HS-27A (cell line): ENCODE measurements around the gene TOMM22.
A peak's percentile ranks its signal among the peaks of the same experiment; 100 is the strongest.

Source experiments
- DNase-seq: peaks from one replicate; pipeline ENCODE4 v3.0.0-alpha.2; 2012; ENCODE audit warnings: low read depth, missing footprints

TOMM22 gene

DNA sequence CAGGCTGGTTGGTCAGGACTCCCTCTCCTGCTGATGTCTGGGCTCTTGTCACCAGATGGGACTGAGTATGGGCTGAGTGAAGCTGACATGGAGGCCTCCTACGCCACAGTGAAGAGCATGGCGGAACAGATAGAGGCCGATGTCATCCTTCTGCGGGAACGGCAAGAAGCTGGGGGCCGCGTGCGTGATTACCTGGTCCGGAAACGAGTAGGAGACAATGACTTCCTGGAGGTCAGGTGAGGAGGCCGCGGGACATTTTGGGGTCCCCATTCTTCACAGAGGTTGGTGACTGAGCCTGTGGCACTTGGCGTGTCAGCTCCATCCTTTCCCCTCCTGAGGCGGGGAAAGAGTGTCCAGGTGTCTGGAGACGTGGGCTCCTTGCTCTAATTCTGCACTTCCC lies 34.1 kb downstream of the TOMM22 start:
- no peak for DNase-seq

- DNase-seq, result no peak
These were observed 34.5 kb downstream of the TOMM22 start for GRCh38 chr22:38716271-38716670.

DNA sequence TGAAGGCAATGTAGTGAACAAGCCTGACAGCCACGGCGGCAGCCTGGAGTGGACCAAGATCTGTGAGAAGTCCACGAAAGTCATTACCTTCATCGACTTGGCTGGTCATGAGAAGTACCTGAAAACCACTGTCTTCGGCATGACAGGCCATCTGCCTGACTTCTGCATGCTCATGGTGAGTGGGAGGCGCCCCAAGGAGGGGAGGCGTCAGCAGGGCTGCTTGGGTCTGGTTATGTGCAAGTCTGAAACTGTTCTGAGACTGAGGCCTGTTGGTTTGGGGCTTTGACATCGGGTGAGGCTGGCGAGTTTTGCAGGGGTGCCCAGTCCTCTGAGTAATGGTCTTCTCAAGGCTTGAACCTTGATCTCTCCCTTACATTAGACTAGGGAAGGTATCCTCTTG lies 35.1 kb downstream of the TOMM22 start:
- no peak for DNase-seq

GRCh38 chr22:38717244-38717643 lies 35.5 kb downstream of the TOMM22 start:
- no peak for DNase-seq

DNA sequence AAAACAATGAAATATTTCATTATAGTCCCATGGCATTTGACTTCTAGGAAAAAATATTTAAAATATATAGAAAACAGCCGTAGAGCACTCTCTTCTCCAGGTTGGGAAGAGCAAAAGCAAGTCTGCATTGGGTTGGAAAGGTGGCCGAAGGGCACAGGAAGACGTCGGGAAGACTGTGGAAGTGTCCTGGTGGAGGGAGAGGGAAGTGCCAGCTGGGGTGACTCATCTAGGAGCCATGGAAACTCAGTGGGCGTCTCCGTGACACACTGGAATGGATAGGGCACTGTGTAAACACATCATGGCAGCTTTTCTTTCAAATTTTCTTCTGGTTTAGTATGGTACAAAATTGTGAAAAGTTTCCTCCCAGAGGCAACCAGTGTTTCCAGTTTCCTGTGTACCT lies 36.7 kb downstream of the TOMM22 start:
- DNase-seq, result peak; percentile 60

DNA sequence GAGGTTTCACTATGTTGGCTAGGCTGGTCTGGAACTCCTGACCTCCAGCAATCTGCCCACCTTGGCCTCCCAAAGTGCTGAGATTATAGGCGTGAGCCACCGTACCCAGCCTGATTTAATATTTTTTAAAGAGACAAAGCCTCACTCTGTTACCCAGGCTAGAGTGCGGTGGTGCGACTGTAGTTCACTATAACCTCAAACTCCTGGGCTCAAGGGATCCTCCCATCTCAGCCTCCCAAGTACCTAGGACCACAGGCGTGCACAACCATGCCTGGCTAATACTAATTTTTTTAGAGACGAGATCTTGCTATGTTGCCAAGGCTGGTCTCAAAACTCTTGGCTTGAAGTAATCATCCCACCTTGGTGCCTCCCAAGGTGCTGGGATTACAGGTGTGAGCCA lies 37.4 kb downstream of the TOMM22 start:
- no peak for DNase-seq

- DNase-seq, result no peak
These were observed 38.6 kb downstream of the TOMM22 start for GRCh38 chr22:38720350-38720749.

DNA sequence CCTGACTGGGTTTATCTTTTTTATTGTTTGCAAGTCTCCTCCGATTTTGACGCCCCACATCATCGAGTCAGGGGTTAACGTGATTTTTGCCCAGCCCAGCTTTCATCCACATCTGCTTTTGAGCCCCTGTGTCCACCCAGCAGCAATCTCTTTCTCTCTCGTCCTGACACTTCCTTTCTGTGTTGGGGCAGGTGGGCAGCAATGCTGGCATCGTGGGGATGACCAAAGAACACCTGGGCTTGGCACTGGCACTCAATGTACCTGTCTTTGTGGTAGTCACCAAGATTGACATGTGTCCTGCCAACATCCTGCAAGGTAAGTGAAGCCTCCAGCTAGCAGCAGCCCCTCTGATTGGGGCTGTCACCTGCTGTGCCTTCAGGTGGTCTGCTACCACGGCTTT lies 39.8 kb downstream of the TOMM22 start:
- DNase-seq, result no peak

- DNase-seq, result no peak
These were observed 42.4 kb downstream of the TOMM22 start for GRCh38 chr22:38724176-38724575.

- DNase-seq, result no peak
These were observed 43.3 kb downstream of the TOMM22 start for GRCh38 chr22:38724926-38725571.

GRCh38 chr22:38725900-38726655 lies 44.3 kb downstream of the TOMM22 start:
- DNase-seq, result no peak

DNA sequence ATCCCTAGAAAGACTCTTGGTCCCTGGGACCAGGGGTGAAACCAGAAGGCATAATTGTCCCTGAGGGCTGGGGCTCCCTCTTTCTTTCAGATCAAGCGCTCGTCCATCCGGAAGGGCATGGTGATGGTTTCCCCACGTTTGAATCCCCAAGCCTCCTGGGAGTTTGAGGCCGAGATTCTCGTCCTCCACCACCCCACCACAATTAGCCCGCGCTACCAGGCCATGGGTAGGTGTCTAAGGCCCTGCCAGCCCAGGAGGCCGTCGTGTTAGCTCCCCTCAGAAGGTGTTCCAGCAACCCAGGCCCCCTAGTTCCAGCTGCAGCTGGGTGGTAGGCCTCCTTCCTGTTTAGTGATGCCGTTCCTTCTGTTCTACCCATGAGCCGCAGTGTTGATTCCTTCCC lies 45.4 kb downstream of the TOMM22 start:
- DNase-seq, result no peak

GRCh38 chr22:38727530-38728451 lies 46.0 kb downstream of the TOMM22 start:
- no peak for DNase-seq

DNA sequence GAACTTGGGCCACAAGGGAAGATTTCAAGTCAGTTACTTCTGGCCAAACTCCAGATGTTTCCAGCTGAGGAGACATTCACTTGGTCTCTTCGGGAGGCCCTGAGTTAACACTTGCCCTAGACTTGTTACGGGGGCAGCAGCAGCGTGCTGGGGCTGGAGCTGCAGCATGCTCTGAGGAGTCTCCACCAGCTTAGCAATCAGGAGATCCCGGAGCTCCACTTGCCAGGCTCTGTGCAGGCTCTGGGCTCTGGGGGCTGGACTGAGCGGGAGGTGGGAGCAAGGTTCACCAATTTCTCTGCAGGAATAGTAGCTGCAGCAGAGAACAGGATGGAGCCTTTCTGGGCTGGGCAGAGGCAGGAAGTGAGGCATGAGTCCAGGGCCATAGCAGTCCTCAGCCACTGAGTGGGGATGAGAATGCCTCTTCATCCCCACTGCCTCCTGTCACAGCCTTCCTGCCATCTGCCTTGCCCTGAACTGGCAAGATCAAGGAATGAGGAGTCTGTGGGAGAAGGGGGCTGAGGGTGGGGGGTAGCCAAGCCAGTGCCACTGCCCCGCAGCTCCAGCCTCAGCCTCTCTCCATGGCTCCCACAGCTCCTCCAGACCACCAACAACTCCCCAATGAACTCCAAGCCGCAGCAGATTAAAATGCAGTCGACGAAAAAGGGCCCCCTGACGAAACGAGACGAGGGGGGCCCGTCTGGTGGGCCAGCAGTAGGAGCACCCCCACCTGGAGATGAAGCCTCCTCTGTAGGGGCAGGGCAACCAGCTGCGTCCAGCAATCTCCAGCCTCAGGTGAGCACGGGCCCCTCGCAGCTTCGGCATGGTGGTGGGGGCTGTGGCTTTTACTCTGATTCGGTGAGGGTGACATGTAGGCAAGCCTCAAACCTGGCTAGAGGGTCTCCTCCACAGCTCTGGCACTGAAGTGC lies 47.4 kb downstream of the TOMM22 start:
- DNase-seq, result no peak

GRCh38 chr22:38729946-38730345 lies 48.2 kb downstream of the TOMM22 start:
- no peak for DNase-seq

GRCh38 chr22:38730411-38730871 lies 48.7 kb downstream of the TOMM22 start:
- no peak for DNase-seq

DNA sequence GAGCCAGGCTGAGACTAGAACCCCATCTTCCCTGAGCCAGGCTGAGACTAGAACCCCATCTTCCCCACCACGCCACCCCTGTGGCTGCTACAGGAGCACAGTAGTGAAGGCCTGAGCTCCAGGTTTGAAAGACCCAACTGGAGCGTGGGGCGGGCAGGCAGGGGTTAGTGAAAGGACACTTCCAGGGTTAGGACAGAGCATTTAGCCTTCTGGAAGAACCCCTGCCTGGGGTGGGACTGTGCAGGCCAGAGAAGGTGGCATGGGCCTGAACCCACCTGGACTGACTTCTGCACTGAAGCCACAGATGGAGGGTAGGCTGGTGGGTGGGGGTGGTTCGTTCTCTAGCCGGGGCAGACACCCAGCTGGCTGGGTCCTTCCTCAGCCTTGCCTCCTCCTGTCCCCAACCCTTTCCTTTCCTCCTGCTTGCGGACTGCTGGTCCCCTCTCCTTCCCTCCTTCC lies 50.0 kb downstream of the TOMM22 start:
- DNase-seq, result no peak

DNA sequence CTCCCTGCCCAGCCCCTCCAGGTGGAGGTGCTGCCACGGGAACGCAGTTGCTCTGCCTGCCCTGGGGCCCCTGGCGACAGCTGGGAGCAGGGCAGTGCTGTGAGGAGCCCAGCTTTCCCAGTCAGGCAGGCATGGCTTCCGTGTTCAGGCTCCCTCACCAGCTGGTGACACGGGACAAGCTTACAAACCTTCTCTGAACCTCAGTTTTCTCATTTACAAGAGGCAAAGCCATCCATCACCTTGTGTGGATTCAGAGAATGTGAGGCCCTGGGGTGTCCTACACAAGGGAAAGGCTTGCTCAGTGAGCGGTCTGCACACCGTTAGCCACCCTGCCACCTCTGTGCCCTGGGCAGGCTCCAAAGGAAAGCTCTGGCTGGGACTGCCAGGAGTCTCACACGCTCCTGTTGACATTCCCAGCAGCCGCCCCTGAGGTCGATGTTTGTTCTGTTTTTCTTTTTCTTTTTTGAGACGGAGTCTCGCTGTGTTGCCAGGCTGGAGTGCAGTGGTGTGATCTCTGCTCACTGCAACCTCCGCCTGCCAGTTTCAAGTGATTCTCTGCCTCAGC lies 50.6 kb downstream of the TOMM22 start:
- no peak for DNase-seq

DNA sequence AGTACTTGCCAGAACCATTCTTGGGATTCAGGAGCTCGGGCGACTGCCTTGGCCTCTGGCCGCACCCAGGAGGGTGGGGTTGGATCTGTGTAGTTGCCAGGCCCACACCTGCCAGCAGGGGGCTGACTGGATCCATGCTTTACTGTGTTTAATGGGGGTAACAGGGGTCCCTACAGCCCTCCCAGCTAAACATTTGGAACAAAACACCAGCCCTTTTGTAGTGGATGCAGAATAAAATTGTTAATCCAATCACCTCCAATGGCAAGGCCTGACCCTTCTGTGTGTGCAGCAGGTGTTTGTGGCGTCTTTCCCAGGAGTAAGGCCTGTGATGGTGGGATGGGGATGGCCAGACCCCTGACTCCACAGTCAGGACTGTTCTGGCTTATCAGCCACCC lies 51.6 kb downstream of the TOMM22 start:
- DNase-seq, result no peak

GRCh38 chr22:38733724-38734381 lies 52.1 kb downstream of the TOMM22 start:
- DNase-seq, result no peak
